SW 1271 (cell line): ENCODE results near the gene FAM222A.
"Not testable (repeated sequence)": the region's sequence is repeated elsewhere in the genome, so short reads cannot be mapped to it uniquely, and the experiment has no call there.

Experiments
- DNase-seq, 2 experiments: peaks; one replicate each; lab custom pipeline; 2025; lab: John Stamatoyannopoulos, UW

The FAM222A gene

GRCh38 chr12:109693653-109694600, 19.7 kb upstream of the FAM222A start:
- no peak for DNase-seq

- DNase-seq = not testable (repeated sequence)
These were observed 19.0 kb upstream of the FAM222A start for GRCh38 chr12:109694629-109695028.

- no peak for DNase-seq
These were observed 18.2 kb upstream of the FAM222A start for GRCh38 chr12:109695416-109695815.

GRCh38 chr12:109695961-109696461, 17.6 kb upstream of the FAM222A start:
- DNase-seq = no peak

- no peak for DNase-seq
These were observed 16.9 kb upstream of the FAM222A start for GRCh38 chr12:109696485-109697269.

DNA sequence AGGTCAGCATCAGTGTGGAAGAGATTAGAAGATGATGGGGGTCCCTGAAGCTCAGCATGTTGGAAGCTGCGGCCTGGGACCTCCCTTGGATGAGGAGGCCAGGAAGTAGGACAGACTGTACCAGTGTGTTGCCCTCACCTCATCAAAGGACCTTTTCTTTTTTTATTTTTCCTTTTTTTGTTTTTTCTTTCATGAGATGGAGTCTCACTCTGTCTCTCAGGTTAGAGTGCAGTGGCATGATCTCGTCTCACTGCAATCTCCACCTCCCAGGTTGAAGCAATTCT, 16.4 kb upstream of the FAM222A start:
- no peak for DNase-seq

DNA sequence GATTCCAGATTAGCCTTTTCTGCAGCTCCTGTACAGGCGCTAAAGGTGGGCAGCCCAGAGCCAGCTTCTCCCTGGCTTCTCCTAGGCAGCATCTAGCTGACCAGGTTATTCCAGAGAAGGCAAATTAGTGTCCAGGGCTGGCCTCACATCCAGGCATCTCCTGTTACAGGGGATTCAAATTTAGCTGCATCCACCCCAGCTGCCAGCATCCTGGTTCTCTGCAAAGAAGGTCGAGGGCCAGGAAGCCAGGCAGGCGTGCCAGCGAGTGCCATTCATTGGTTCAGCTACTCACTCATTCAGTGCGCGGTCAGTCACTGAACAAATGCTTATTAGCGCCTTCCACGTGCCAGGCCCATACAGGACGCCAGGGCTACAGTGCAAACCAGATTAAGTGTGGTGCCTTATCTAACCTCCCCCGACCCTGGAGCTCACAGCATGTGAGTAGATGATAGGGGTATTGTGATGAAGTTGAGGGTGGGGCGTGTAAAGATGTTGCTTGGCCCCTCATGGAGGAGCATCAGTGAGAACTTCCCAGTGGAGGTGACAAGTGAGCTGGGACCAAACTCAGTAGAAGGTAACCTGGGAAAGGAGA, 15.7 kb upstream of the FAM222A start:
- no peak for DNase-seq

DNA sequence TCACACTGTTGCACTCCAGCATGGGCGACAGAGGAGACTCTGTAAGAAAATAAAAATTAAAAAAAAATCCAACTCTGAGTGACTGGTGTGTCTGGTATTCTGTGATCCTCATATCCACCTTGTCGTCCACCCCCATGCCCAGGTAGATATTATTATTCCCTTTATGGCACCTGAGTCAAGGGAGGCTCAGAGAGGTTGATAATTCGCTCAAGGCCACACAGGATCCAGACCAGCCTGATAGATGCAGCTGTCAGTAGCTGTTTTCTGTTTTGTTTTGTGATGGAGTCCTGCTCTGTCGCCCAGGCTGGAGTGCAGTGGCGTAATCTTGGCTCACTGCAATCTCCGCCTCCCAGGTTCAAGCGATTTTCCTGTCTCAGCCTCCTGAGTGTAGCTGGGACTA, 14.8 kb upstream of the FAM222A start:
- no peak for DNase-seq

- DNase-seq = no peak
These were observed 12.6 kb upstream of the FAM222A start for GRCh38 chr12:109701064-109701463.

DNA sequence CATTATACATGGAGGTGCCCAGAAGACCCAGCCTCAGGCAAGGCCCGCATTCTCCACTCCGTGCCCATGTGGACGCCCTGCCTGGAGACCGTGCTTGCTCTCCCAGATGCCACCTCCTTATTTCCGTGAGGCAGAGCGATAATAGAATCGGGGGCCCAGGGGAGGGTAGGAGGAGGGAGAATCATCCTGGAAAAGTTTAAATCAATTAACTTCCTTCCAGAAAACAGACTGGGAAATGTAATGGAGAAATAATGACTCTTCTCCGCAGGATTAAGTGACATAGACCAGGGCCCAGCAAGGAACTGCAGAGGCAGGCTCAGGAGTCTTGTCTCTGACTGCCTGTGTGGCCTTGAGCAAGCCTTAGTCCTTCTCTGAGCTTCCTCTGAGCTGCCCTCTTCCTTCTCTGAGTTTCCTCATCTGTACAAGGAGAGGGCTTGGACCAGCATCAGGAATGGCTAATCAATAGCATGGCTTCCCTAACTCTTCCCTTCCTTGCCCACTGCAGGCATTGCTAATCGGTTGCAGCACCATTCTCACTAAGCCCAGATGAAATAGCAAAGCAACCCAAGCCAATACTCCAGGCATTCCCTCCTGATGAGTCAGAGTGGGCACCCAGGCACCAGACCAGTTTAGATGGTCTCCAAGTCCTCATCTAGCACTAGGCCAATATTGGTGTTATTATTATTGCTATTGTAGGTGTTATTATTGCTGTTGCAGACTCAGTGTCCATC, 11.3 kb upstream of the FAM222A start:
- DNase-seq = no peak

DNA sequence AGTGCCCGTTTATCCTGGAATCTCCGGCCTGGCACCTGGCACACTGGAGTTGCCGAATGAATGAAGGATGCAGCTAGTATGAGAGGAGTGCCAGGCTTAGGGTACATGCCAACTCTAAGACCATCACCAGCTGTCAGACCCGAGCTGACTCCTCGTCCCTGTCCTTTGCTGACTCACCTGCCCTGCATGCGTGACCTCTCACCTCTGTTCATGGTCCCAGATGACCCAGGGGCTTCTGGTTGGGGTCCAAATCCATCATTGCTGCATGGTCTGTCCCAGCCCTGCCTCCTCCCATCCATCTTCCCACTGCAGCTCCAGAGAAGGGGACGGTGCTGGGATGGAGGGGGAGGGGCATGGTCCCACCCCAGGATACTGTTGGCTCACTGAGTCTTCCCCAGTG, 9.9 kb upstream of the FAM222A start:
- no peak for DNase-seq

DNA sequence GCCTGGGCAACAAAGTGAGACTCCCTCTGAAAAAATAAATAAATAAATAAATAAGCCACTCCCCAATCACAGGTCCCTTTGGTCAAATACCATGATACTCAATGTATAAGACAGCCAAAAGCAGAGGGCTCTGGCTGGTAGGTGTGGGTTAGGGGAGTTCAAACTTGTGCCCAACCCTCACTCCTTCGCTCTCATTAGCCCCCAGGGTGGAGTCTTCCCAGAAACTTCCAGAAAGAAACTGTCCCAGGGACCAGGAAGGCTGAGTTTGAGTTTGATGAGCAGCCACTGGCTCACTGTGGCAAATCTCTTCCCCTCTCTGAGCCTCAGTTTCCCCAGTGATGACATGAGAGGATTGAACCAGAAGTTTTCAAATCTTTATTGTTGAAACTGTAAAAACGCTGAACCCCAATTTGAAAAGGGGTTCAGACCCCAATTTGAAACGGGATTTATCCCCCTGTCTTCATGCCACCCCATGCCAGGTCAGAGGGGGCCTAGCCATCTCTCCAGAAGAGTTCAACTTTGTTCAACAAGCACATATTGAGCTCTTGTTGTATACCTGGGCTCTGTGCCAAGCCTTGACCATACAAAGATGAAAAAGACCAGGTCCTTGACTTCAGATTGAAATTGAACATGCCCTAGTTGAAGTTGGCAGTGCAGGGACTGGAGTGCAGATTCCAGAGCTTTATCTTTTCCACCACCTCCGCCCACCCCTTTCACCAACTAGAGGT, 9.1 kb upstream of the FAM222A start:
- DNase-seq = no peak

DNA sequence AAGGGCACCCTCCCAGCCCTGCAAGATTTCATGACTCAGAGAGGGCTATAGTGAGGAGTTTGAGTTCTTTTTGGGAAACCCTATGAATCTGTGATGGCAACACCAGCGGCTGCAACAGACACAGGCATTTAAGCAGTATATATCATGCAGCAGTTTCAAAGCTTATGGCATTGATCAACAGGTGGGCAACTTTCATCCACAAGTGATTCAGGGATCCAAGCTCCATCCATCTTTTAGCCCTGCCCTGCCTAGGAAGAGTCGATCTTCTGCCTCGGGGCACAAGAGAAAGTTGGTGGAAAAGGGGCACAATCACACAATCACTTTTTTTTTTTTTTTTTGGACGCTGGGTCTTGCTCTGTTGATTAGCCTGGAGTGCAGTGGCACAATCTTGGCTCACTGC, 8.3 kb upstream of the FAM222A start:
- DNase-seq = no peak

GRCh38 chr12:109706398-109706746, 7.3 kb upstream of the FAM222A start:
- no peak for DNase-seq

- DNase-seq = no peak
These were observed 6.7 kb upstream of the FAM222A start for GRCh38 chr12:109706747-109707469.

DNA sequence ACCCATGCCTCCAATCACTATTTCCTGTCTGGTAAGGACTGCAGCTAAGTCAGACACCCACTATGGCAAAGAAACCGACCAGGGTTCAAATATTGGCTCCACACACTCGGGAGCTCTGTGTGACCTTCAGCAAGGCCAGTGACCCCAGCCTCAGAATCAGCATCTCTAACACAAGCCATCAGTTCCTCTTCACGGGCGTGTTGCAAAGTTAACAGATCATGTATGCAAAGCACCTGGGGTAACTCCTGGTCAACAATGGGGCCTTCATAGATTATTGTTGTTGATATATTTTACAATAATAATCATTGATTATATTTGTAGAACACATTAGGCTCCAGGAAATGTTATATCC, 6.2 kb upstream of the FAM222A start:
- DNase-seq = no peak

DNA sequence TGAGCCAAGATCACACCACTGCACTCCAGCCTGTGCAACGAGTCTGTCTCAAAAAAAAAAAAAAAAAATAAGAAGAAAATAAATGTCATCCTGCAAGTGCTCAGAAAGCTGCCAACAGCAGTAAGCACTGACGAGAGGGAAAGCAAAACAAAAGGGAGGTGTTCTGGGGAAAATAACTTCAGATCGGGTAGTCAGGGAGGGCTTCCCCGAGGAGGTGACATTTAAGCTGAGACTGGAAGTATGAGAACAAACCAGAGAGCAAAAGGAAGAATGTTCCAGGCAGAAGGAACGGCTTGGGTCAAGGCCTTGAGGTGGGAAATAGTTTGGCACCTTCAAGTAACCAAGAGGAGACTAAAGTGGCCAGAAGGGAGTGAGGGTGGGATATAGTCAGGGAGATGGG, 4.7 kb upstream of the FAM222A start:
- no peak for DNase-seq

DNA sequence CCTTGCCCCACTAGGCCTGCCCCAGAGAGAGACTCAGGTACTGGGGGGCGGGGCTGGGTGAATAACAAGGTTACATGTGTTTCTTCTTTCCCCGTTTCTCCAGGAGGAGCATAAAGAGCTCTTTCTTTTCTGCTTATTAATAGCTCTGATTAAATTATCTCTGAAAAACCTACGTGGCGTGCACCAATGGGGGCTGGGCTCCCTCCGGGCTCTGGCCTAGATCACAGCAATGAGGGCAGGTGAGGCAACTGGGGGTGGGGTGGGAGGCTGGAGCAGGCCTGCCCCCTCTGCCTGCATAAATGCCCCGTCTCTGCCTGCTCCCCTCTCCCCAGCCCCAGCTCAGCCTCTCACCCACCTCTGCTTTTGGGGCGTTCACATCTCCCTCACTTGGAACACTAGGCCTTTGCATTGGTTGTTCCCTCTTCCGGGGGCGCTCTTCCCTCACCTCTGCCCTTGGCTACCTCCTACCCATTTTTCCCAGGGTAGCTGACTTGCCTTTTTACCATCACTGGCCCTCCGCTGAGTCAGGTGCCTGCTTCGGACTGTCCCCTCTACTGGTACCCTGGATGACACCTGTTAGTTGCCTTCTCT, 4.1 kb upstream of the FAM222A start:
- no peak for DNase-seq

- DNase-seq = no peak
These were observed 3.3 kb upstream of the FAM222A start for GRCh38 chr12:109710205-109710746.
